ENCODE data around the gene RHO. TPM values are rescaled to one million over a fixed set of nuclear protein-coding genes. Genes with fewer than 3 reads are reported as not detected.

Gene RHO
- total RNA-seq, 1 experiment from 2014 or later = not detected

DNA sequence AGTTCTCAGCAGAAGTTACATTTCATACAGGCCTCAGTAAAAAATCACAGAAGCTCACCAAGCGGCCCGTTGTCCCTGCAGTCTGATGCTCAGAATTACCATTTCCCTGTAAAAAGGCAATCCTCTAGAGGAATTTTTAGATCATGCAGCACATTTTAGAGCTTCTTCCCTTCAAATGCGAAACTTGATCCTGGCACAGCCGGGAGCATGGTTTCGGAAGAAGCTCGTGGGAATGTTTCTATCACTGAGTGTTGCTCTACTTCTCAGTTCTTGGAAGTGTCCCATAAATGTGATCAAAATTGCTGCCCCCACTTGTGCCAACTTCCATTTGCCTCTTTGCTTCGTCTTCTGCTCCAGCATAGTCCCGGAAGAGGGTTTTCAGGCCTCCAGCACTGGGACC is 10.8 kb downstream of the RHO start (continued):
- TF ChIP-seq, protein P1, sequence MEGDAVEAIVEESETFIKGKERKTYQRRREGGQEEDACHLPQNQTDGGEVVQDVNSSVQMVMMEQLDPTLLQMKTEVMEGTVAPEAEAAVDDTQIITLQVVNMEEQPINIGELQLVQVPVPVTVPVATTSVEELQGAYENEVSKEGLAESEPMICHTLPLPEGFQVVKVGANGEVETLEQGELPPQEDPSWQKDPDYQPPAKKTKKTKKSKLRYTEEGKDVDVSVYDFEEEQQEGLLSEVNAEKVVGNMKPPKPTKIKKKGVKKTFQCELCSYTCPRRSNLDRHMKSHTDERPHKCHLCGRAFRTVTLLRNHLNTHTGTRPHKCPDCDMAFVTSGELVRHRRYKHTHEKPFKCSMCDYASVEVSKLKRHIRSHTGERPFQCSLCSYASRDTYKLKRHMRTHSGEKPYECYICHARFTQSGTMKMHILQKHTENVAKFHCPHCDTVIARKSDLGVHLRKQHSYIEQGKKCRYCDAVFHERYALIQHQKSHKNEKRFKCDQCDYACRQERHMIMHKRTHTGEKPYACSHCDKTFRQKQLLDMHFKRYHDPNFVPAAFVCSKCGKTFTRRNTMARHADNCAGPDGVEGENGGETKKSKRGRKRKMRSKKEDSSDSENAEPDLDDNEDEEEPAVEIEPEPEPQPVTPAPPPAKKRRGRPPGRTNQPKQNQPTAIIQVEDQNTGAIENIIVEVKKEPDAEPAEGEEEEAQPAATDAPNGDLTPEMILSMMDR (IDR thresholded peaks at IDR 0.05) = no peak
- TF ChIP-seq GTF2I (CRISPR knock-in tag; conservative IDR thresholded peaks at IDR 0.05) = no peak
- TF ChIP-seq, protein P2, sequence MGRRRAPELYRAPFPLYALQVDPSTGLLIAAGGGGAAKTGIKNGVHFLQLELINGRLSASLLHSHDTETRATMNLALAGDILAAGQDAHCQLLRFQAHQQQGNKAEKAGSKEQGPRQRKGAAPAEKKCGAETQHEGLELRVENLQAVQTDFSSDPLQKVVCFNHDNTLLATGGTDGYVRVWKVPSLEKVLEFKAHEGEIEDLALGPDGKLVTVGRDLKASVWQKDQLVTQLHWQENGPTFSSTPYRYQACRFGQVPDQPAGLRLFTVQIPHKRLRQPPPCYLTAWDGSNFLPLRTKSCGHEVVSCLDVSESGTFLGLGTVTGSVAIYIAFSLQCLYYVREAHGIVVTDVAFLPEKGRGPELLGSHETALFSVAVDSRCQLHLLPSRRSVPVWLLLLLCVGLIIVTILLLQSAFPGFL (CRISPR knock-in tag; IDR thresholded peaks at IDR 0.05; ENCODE audit: borderline replicate concordance) = no peak

GRCh38 chr3:129540776-129541516 is 12.5 kb downstream of the RHO start:
- H3K4me3 Mint-ChIP-seq = no peak overlapping the region
- no peaks in the 10 kb centered on the region for H3K36me3 Mint-ChIP-seq
- no peak for TF ChIP-seq EMX1 (CRISPR knock-in tag; IDR thresholded peaks at IDR 0.05)
- TF ChIP-seq ARID4B (CRISPR knock-in tag; IDR thresholded peaks at IDR 0.05; ENCODE audit: borderline replicate concordance) = no peak
- TF ChIP-seq NR1H2 (CRISPR knock-in tag; IDR thresholded peaks at IDR 0.05) = no peak
- TF ChIP-seq, protein P3, sequence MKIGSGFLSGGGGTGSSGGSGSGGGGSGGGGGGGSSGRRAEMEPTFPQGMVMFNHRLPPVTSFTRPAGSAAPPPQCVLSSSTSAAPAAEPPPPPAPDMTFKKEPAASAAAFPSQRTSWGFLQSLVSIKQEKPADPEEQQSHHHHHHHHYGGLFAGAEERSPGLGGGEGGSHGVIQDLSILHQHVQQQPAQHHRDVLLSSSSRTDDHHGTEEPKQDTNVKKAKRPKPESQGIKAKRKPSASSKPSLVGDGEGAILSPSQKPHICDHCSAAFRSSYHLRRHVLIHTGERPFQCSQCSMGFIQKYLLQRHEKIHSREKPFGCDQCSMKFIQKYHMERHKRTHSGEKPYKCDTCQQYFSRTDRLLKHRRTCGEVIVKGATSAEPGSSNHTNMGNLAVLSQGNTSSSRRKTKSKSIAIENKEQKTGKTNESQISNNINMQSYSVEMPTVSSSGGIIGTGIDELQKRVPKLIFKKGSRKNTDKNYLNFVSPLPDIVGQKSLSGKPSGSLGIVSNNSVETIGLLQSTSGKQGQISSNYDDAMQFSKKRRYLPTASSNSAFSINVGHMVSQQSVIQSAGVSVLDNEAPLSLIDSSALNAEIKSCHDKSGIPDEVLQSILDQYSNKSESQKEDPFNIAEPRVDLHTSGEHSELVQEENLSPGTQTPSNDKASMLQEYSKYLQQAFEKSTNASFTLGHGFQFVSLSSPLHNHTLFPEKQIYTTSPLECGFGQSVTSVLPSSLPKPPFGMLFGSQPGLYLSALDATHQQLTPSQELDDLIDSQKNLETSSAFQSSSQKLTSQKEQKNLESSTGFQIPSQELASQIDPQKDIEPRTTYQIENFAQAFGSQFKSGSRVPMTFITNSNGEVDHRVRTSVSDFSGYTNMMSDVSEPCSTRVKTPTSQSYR (CRISPR knock-in tag; IDR thresholded peaks at IDR 0.05) = no peak
- TF ChIP-seq AFF4 (CRISPR knock-in tag; IDR thresholded peaks at IDR 0.05; ENCODE audit: borderline replicate concordance) = no peak
- TF ChIP-seq, protein P4, sequence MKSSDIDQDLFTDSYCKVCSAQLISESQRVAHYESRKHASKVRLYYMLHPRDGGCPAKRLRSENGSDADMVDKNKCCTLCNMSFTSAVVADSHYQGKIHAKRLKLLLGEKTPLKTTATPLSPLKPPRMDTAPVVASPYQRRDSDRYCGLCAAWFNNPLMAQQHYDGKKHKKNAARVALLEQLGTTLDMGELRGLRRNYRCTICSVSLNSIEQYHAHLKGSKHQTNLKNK (CRISPR knock-in tag; IDR thresholded peaks at IDR 0.05) = no peak
- TF ChIP-seq ZSCAN18 (CRISPR knock-in tag; IDR thresholded peaks at IDR 0.05) = no peak
- no peak for TF ChIP-seq MXD4 (CRISPR knock-in tag; IDR thresholded peaks at IDR 0.05; ENCODE audit: borderline replicate concordance)
- TF ChIP-seq, protein P5, sequence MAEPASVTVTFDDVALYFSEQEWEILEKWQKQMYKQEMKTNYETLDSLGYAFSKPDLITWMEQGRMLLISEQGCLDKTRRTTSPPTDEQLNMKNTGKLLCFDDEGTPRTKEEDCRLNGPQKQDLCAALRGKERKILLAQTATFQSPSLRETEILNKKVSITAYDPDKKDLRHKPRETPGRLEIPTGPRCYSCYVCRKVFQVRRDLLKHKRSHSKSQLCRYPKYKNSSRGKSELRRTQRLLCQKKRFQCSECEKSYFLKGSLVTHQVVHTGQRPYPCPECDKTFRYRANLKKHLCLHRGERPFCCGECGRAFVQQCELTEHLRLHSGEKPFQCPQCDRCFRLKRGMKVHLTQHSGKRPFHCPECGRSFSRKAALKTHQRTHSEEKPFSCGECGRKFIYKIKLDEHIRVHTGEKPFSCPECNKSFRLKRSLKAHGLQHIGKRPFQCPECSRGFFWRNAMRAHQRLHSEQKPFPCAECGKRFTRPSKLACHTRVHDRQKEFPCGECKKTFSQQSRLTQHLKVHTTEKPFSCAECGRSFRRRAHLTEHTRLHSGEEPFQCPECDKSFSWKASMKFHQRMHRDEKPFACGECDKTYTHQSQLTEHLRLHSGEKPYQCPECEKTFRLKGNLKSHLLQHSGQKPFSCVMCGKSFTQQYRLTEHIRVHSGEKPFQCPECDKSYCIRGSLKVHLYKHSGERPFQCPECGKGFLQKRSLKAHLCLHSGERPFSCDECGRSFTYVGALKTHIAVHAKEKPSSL (CRISPR knock-in tag; conservative IDR thresholded peaks at IDR 0.05) = no peak
- no peak for TF ChIP-seq ATF6 (CRISPR knock-in tag; IDR thresholded peaks at IDR 0.05)

More at GRCh38 chr3:129540776-129541516, 12.5 kb downstream of the RHO start:
- Mint-ChIP-seq H3K4me1 (peaks cover 25% of the 10 kb centered on the region), H3K27ac (no peak overlapping the region), H3K9me3 (peaks cover 5% of the 10 kb centered on the region), H3K27me3 (ENCODE audit: low read depth) (no peaks in the 10 kb centered on the region)
- CTCF ChIA-PET = no interaction called here
- POLR2A ChIA-PET = no interaction called here
- DNase-seq (ENCODE audit: low spot score) (no peak), ATAC-seq (no peak)

Measured in WTC11 (cell line).